ENCODE data around the gene CD99. TPM values are rescaled to one million over a fixed set of nuclear protein-coding genes. Genes with fewer than 3 reads are reported as not detected.
"Not testable (repeated sequence)": the region's sequence is repeated elsewhere in the genome, so short reads cannot be mapped to it uniquely, and the experiment has no call there.

The CD99 gene
- total and polyA plus RNA-seq, 3 donors from 2014 or later: 450 to 1,032 (median 733) TPM

DNA sequence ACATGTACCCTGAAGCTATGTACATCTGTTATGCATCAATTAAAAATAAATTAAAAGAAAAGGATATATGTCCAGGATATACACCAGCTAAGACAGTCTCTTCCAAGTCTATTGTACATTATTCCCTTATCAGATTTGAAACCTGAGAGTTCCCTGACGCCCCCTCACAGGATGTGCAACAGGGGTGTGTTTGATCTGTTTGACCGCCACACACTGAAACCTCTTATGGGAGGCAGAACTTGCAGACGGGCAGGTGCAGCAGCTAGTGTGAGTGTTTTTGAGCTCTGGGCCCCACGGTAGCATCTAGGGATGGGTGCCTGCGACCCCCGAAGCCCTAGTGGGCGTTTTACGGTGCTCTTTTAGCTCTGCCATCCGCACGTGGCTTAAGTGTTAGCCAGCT is 65.5 kb downstream of the CD99 start:
- 91 to 92% methylated on average over 8 to 10 of the region's 10 CpGs for WGBS, 2 donors
- intact Hi-C loops (cut with DNase I; ENCODE audit: low total_unique reads): no loop called here
- no peak for DNase-seq
- Histone ChIP-seq H3K4me1 (no peaks in the 10 kb centered on the region), H3K4me3 (no peak overlapping the region), H3K9me3 (no peaks in the 10 kb centered on the region), H3K36me3 (ENCODE audit: low read depth, missing control alignments) (no peaks in the 10 kb centered on the region), H3K27ac (no peak overlapping the region), H3K27me3 (no peaks in the 10 kb centered on the region)
- no peak for TF ChIP-seq POLR2A (IDR thresholded peaks at IDR 0.05)
- TF ChIP-seq, protein P1, sequence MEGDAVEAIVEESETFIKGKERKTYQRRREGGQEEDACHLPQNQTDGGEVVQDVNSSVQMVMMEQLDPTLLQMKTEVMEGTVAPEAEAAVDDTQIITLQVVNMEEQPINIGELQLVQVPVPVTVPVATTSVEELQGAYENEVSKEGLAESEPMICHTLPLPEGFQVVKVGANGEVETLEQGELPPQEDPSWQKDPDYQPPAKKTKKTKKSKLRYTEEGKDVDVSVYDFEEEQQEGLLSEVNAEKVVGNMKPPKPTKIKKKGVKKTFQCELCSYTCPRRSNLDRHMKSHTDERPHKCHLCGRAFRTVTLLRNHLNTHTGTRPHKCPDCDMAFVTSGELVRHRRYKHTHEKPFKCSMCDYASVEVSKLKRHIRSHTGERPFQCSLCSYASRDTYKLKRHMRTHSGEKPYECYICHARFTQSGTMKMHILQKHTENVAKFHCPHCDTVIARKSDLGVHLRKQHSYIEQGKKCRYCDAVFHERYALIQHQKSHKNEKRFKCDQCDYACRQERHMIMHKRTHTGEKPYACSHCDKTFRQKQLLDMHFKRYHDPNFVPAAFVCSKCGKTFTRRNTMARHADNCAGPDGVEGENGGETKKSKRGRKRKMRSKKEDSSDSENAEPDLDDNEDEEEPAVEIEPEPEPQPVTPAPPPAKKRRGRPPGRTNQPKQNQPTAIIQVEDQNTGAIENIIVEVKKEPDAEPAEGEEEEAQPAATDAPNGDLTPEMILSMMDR (IDR thresholded peaks at IDR 0.05): no peak

GRCh38 chrX:2761246-2761645 is 70.2 kb downstream of the CD99 start:
- 91 to 95% methylated on average over 2 of the region's 2 CpGs for WGBS, 2 donors
- H3K27me3 ChIP-seq: no peaks in the 10 kb centered on the region
- H3K4me3 ChIP-seq: no peak overlapping the region
- no peak for DNase-seq
- H3K9me3 ChIP-seq: no peaks in the 10 kb centered on the region
- no peaks in the 10 kb centered on the region for H3K4me1 ChIP-seq
- H3K36me3 ChIP-seq (ENCODE audit: low read depth, missing control alignments): no peaks in the 10 kb centered on the region
- no peak for TF ChIP-seq POLR2A (IDR thresholded peaks at IDR 0.05)
- TF ChIP-seq, protein P1 (IDR thresholded peaks at IDR 0.05): no peak
- H3K27ac ChIP-seq: no peak overlapping the region
- intact Hi-C loops (cut with DNase I; ENCODE audit: low total_unique reads): no loop called here

GRCh38 chrX:2762671-2763070 is 71.6 kb downstream of the CD99 start:
- 33 to 49% methylated on average over 4 of the region's 4 CpGs for WGBS, 2 donors
- intact Hi-C loops (cut with DNase I; ENCODE audit: low total_unique reads); H3K9me3 ChIP-seq; H3K27me3 ChIP-seq; DNase-seq; H3K27ac ChIP-seq; H3K36me3 ChIP-seq (ENCODE audit: low read depth, missing control alignments); H3K4me1 ChIP-seq; H3K4me3 ChIP-seq: not testable (repeated sequence)

DNA sequence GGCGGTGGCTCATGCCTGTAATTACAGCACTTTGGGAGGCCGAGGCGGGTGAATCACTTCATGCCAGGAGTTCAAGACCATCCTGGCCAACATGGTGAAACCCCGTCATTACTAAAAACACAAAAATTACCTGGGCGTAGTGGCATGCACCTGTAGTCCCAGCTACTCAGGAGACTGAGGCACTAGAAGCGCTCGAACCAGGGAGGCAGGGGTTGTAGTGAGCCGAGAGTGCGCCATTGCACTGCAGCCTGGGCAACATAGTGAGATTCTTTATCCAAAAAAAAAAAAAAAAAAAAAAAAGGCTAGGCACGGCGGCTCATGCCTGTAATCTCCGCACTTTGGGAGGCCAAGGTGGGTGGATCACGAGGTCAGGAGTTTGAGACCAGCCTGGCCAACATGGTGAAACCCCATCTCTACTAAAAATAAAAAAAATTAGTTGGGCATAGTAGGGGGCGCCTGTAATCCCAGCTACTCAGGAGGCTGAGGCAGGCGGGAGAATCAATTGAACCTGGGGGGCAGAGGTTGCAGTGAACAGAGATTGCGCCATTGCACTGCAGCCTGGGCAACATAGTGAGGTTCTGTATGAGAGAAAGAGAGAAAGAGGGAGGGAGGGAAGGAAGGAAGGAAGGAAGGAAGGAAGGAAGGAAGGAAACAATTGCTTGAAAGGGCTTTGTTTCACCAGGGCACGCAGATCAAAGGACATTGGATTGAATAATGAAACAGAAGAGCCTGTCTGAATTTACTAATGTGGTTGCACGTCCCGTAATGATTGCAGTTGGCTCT is 73.9 kb downstream of the CD99 start:
- intact Hi-C loops (cut with DNase I; ENCODE audit: low total_unique reads); H3K36me3 ChIP-seq (ENCODE audit: low read depth, missing control alignments); H3K27me3 ChIP-seq; H3K4me1 ChIP-seq; H3K27ac ChIP-seq; H3K9me3 ChIP-seq; DNase-seq; H3K4me3 ChIP-seq: not testable (repeated sequence)
- WGBS, 2 donors: 81% methylated on average over 19 of the region's 19 CpGs

GRCh38 chrX:2765549-2765830 is 74.4 kb downstream of the CD99 start:
- no peak for DNase-seq
- Histone ChIP-seq H3K9me3 (no peaks in the 10 kb centered on the region), H3K4me1 (no peaks in the 10 kb centered on the region), H3K36me3 (ENCODE audit: low read depth, missing control alignments) (no peaks in the 10 kb centered on the region), H3K27ac (no peak overlapping the region), H3K4me3 (no peak overlapping the region), H3K27me3 (no peaks in the 10 kb centered on the region)
- intact Hi-C loops (cut with DNase I; ENCODE audit: low total_unique reads): no loop called here
- WGBS, 2 donors: 46 to 52% methylated on average over 5 of the region's 5 CpGs
- TF ChIP-seq, protein P1 (IDR thresholded peaks at IDR 0.05): no peak
- TF ChIP-seq POLR2A (IDR thresholded peaks at IDR 0.05): no peak

DNA sequence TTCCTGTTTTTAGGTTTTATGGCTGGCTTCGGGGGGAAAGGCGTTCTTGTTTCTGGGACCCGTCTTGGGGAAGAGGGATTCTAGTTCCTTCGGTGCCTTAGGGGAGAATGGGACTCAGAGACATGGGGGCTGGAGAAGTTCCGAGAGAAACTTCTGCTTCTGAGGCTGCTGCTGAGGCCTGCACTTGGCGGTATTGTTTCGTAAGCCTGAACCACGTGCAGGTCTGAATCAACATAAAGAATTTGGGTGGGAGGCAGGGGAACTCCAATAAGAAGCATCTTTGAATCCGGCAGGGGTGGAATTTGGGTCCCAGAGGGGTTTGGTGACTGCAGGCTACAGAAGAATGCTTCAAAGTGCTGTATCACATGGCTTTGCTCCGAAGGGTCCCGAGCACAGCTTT is 75.8 kb downstream of the CD99 start:
- TF ChIP-seq, protein P1 (IDR thresholded peaks at IDR 0.05): no peak
- no peak for TF ChIP-seq POLR2A (IDR thresholded peaks at IDR 0.05)
- WGBS, 2 donors: 79 to 89% methylated on average over 11 of the region's 11 CpGs
- no peaks in the 10 kb centered on the region for H3K4me1 ChIP-seq

More for the DNA sequence above, 75.8 kb downstream of the CD99 start:
- Histone ChIP-seq H3K36me3 (ENCODE audit: low read depth, missing control alignments) (no peaks in the 10 kb centered on the region), H3K27ac (no peak overlapping the region), H3K4me3 (no peak overlapping the region), H3K27me3 (no peaks in the 10 kb centered on the region), H3K9me3 (no peaks in the 10 kb centered on the region)
- DNase-seq: no peak
- intact Hi-C loops (cut with DNase I; ENCODE audit: low total_unique reads): no loop called here

Measured in testis (tissue), 3 donors.